Fibroblast of peridontal ligament (primary cell): ENCODE results near the gene PCDHGB5.

ENCODE experiments used
- DNase-seq: peaks from one replicate; pipeline ENCODE4 v3.0.0-alpha.2; 2010; ENCODE audit errors: extremely low read depth

The PCDHGB5 gene

DNA sequence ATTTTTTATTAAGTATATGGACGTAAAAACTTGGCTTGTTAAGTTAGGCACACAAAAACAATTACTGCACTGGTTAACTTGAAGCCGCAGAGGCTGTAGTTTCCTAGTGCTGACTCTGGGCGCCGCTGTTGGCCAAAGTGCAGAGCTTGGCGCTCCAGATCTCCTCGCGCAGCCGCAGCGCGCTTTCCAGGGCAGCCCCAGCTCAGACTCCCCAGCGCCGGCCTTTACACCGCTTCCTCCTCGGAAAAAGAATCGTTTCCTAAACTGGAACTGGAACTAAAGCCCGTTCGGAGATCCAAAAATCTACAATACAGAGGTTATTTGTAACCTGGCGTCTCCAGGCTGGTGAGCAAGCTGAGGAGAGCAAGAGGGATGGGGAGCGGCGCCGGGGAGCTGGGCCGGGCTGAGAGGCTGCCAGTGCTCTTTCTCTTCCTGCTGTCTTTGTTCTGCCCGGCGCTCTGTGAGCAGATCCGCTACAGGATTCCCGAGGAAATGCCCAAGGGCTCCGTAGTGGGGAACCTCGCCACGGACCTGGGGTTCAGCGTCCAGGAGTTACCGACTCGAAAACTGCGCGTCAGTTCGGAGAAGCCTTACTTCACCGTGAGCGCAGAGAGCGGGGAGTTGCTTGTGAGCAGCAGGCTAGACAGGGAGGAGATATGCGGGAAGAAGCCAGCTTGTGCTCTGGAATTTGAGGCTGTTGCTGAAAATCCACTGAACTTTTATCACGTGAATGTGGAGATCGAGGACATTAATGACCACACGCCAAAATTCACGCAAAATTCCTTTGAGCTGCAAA lies at the start of gene PCDHGB5:
Gene PCDHGB5, plus strand, starts transcription at position 192 of the 796 bp plus-strand sequence. Its CDS starts 181 bp downstream, at position 373.
- DNase-seq = peak; percentile 39

DNA sequence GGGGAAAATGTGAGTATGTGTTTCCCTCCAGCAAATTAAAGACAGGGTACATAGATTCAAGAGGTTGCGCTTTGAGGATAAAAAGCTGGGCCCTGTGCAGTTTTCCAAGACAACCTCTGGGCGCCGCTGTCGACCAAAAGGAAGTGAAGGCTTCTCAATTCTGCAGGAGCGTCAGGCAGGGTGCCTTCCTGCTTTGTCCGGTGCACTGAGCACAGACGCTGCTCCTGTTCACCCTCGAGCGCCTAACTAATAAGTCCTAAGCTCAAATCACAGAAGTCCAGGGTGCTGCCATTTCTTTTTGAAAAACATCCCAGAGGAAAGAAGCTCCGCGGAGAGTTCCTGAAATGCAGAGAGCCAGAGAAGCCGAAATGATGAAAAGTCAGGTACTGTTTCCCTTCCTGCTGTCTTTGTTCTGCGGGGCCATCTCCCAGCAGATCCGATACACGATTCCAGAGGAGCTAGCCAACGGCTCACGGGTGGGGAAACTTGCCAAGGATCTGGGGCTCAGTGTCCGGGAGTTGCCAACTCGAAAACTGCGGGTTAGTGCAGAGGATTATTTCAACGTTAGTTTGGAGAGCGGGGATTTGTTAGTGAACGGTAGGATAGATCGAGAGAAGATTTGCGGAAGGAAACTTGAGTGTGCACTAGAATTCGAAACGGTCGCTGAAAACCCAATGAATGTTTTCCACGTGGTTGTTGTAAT lies 47.7 kb upstream of the PCDHGB5 start, which contains the start of gene PCDHGB1:
Gene PCDHGB1, plus strand, starts transcription at position 183 of the 703 bp plus-strand sequence. Its CDS starts 162 bp downstream, at position 345.
- DNase-seq = peak; percentile 64

DNA sequence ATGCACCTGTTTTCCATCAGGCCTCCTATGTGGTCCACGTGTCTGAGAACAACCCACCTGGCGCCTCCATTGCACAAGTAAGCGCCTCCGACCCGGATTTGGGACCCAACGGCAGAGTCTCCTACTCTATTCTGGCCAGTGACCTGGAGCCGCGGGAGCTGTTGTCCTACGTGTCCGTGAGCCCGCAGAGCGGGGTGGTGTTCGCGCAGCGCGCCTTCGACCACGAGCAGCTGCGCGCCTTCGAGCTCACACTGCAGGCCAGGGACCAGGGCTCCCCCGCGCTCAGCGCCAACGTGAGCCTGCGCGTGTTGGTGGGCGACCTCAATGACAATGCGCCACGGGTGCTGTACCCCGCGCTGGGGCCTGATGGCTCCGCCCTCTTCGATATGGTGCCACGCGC lies 46.2 kb upstream of the PCDHGB5 start:
- no peak for DNase-seq

DNA sequence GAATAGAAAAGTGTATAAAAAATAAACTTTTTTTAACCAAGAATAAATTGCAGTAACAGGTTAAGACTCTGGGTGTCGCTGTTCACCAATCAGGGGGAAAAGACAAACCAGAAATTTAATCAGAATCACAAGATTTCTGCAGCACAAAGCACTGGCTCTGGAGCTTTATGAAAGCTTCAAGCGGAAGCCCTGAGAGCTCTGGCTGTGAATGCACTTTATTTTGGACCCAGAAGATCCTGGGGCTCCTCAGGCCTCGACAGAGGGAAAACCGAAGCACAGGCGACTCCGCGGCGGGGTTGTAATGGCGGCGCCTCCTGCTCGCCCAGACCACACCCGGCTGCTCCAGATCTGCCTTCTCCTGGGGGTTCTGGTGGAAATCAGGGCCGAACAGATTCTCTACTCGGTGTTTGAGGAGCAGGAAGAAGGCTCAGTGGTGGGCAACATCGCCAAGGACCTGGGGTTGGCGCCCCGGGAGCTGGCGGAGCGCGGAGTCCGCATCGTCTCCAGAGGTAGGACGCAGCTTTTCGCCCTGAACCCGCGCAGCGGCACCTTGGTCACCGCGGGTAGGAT lies 42.8 kb upstream of the PCDHGB5 start, which contains the start of gene PCDHGA4:
Gene PCDHGA4, plus strand, starts transcription at position 122 of the 570 bp plus-strand sequence. Its CDS starts 87 bp downstream, at position 209.
- peak; percentile 60 for DNase-seq

DNA sequence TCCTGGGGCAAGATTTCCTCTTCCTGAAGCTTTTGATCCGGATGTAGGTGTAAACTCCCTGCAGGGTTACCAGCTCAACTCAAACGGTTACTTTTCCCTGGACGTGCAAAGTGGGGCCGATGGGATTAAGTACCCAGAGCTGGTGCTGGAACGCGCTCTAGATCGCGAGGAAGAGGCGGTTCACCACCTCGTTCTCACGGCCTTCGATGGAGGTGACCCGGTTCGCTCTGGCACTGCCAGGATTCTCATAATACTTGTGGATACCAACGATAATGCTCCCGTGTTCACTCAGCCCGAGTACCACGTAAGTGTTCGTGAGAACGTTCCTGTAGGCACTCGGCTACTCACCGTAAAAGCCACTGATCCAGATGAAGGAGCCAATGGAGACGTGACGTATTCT lies 42.1 kb upstream of the PCDHGB5 start:
- DNase-seq = no peak

DNA sequence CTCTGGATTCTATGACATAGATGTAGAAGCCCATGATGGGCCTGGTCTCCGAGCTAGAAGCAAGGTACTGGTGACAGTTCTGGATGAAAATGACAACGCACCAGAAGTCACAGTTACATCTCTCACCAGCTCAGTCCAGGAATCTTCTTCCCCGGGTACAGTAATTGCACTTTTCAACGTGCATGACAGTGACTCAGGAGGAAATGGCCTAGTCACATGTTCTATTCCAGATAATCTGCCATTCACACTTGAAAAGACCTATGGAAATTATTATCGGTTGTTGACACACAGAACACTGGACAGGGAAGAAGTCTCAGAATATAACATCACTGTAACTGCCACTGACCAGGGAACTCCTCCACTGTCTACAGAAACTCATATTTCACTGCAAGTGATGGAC lies 41.6 kb upstream of the PCDHGB5 start:
- no peak for DNase-seq

DNA sequence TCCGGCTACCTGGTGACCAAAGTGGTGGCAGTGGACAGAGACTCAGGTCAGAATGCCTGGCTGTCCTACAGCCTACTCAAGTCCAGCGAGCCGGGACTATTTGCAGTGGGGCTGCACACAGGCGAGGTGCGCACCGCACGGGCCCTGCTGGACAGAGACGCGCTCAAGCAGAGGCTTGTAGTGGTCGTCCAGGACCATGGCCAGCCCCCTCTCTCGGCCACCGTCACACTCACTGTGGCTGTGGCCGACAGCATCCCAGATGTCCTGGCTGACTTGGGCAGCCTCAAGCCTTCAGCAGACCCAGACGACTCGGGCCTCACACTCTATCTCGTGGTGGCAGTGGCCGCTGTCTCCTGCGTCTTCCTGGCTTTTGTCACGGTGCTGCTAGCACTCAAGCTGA lies 40.8 kb upstream of the PCDHGB5 start:
- DNase-seq = no peak

DNA sequence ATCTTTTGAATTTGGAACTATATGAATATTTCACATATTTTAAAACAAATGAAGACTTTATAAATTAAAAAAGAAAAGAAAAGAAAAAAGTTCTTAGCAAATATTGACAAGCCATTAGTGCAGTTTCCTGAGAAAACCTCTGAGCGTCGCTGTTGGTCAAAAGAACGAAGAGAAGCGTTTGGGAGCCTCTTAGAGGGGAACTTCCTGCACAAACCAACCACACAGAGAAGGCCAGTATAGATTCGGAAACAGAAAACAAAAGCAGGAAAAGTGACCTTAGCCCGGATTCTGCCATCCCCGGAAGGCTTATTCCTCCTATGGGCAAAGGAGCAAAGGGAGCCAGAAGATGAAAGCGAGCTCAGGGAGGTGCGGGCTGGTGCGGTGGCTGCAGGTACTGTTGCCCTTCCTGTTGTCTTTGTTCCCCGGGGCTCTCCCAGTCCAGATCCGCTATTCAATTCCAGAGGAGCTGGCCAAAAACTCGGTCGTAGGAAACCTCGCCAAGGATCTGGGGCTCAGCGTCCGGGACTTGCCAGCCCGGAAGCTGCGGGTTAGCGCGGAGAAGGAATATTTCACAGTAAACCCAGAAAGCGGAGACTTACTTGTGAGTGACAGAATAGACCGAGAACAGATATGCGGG lies 37.8 kb upstream of the PCDHGB5 start, which contains the start of gene PCDHGB2:
Gene PCDHGB2, plus strand, starts transcription at position 205 of the 637 bp plus-strand sequence. Its CDS starts 142 bp downstream, at position 347.
- DNase-seq = peak; percentile 57

DNA sequence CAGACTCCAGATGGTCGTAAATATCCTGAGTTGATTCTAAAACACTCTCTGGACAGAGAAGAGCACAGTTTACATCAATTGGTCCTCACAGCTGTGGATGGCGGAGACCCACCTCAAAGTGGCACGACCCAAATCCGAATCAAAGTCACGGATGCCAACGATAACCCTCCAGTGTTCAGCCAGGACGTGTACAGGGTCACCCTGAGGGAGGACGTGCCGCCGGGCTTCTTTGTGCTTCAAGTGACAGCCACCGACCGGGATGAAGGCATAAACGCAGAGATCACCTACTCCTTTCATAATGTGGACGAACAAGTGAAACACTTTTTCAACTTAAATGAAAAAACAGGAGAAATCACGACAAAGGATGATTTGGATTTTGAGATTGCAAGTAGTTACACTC lies 37.1 kb upstream of the PCDHGB5 start:
- no peak for DNase-seq

DNA sequence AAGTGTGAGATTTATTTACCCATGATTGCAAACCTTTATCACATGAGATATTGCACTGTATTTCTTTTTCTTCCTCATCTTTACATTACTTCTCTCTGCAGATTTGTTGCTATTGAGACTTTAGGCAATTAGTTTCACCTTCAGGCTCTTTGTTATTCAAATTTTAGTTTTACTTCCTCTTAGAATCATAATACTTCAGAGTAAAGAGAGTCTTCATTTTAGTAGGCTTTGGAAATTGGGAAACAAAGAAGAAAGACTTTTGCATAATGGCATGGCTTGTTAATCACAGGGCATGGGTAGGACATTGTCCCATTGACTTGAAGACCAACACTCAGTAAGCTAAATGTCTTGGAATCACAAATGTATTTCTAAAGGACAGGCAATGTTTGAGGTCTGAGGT lies 35.0 kb upstream of the PCDHGB5 start:
- no peak for DNase-seq

DNA sequence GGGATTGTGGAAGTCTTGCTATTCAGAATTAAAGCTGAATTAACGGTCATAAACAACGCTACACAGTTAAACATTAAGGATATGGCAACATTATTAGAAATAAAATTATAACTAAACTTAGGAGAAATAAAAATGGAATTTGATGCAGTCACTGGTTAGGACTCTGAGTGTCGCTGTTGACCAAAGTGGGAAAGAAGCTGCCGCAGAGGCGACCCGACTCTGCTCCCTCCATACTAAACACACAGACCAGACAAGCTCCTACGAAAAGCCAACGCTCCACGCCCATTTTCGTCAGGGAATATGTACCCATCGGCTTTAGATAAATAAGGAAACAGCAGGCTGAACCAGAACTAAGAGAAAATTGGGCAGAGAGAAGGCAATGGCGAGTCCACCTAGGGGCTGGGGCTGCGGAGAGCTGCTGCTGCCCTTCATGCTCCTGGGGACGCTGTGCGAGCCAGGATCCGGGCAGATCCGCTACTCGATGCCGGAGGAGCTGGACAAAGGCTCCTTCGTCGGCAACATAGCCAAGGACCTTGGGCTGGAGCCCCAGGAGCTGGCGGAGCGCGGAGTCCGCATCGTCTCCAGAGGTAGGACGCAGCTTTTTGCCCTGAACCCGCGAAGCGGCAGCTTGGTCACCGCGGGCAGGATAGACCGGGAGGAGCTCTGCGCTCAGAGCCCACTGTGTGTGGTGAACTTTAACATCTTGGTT lies 33.6 kb upstream of the PCDHGB5 start, which contains the start of gene PCDHGA5:
Gene PCDHGA5, plus strand, starts transcription at position 211 of the 709 bp plus-strand sequence. Its CDS starts 169 bp downstream, at position 380.
- no peak for DNase-seq

DNA sequence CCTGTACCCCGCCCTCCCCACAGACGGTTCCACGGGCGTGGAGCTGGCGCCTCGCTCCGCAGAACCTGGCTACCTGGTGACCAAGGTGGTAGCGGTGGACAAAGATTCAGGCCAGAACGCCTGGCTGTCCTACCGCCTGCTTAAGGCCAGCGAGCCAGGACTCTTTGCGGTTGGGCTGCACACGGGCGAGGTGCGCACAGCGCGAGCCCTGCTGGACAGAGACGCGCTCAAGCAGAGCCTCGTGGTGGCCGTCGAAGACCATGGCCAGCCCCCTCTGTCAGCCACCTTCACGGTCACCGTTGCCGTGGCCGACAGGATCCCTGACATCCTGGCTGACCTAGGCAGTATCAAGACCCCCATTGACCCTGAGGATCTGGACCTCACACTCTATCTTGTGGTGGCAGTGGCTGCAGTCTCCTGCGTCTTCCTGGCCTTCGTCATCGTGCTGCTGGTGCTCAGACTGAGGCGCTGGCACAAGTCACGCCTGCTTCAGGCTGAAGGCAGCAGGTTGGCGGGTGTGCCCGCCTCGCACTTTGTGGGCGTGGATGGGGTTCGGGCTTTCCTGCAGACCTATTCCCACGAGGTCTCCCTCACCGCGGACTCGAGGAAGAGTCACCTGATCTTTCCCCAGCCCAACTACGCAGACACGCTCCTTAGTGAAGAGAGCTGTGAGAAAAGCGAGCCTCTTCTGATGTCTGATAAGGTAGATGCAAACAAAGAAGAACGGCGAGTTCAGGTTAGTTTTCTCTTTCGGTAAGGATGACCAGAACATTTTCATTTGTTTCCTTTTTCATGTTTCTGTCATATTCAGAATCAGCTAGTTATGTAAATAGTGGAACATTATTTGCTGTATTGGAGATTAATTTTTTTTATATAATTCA lies 31.5 kb upstream of the PCDHGB5 start:
- no peak for DNase-seq

DNA sequence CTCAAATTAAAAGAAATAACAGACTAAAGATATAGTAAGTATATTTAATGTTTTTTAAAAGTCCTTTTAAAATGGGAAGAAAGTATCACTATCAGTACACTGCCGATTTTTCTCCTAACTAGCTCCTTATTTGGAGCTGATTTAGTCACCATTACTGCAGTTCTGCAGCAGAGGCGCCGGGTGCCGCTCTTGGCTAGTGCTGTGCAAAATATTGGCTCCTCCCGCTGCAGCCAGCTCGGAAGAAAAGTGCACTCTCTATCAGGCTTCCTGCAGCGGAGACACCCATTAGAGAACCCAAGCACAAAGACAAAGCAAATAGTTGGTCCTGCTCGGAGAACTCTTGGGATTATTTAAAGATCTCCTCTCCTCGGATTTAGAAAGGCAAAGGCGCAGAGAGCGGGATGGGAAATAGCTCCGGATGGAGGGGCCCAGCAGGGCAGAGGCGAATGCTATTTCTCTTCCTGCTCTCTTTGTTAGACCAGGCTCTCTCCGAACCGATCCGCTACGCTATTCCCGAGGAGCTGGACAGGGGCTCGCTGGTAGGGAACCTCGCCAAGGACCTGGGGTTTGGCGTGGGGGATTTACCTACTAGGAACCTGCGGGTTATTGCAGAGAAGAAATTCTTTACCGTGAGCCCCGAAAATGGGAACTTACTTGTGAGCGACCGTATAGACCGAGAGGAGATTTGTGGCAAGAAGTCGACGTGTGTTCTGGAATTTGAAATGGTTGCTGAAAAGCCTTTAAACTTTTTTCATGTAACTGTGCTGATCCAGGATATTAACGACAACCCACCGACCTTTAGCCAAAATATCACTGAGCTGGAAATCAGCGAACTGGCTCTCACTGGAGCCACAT lies 27.5 kb upstream of the PCDHGB5 start, which contains the start of gene PCDHGB3:
Gene PCDHGB3, plus strand, starts transcription at position 249 of the 855 bp plus-strand sequence. Its CDS starts 153 bp downstream, at position 402.
- DNase-seq = peak; percentile 38

DNA sequence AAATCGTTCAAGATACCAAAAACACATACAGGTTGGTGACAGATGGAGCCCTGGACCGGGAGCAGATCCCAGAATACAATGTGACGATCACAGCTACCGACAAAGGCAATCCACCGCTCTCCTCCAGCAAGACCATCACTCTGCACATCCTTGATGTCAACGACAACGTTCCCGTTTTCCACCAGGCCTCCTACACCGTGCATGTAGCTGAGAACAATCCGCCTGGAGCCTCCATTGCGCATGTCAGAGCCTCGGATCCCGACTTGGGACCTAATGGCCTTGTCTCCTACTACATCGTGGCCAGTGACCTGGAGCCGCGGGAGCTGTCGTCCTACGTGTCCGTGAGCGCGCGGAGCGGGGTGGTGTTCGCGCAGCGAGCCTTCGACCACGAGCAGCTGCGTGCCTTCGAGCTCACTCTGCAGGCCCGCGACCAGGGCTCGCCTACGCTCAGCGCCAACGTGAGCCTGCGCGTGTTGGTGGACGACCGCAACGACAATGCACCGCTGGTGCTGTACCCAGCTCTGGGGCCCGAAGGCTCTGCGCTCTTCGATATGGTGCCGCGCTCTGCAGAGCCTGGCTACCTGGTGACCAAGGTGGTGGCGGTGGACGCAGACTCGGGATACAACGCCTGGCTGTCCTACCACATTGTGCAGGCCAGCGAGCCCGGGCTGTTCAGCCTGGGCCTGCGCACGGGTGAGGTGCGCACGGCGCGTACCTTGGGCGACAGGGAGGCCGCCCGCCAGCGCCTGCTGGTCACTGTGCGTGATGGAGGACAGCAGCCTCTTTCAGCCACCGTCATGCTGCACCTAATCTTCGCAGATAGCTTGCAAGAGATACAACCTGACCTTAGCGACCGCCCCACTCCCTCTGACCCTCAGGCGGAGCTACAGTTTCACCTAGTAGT lies 25.9 kb upstream of the PCDHGB5 start:
- no peak for DNase-seq

DNA sequence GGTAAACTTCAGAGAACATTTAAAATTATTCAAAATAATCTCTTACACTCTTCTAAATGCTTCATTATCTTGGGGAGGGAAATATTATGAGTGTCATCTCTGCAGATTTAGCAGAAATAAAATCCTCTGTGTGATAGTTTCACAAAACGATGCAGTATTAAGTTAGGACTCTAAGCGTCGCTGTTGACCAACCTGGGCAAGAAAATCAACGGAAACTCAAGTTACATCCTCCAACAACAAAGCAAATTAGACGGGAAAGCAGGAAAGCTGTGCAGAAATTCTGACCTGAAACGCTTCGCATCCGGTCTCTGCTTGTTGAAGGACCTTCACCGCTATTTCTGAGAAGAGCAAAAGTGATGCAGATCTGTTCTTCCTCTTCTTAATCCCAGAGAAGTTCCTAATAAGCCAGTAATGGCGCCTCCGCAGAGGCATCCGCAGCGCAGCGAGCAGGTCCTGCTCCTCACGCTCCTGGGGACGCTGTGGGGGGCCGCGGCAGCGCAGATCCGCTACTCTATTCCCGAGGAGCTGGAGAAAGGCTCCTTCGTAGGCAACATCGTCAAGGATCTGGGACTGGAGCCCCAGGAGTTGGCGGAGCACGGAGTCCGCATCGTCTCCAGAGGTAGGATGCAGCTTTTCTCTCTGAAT lies 24.0 kb upstream of the PCDHGB5 start, which contains the start of gene PCDHGA6:
Gene PCDHGA6, plus strand, starts transcription at position 219 of the 645 bp plus-strand sequence. Its CDS starts 193 bp downstream, at position 412.
- peak; percentile 49 for DNase-seq

DNA sequence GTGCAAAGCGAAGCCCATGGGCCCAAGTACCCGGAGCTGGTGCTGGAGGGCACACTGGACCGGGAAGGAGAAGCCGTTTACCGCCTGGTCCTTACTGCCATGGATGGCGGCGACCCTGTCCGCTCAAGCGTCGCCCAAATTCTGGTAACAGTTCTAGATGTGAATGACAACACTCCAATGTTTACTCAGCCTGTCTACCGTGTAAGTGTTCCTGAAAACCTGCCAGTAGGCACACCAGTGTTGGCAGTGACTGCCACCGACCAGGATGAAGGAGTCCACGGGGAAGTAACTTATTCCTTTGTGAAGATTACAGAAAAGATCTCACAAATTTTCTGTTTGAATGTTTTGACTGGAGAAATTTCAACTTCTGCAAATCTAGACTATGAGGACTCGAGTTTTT lies 23.1 kb upstream of the PCDHGB5 start:
- DNase-seq = no peak
